Muscle layer of duodenum (tissue), 2 donors: ENCODE results near the gene CXCR4.
"Not testable (repeated sequence)": the region's sequence is repeated elsewhere in the genome, so short reads cannot be mapped to it uniquely, and the experiment has no call there.

ENCODE experiments used
- H3K27ac ChIP-seq: one replicate; pipeline ENCODE4 v1.7.0; 2013; ENCODE audit warnings: mild to moderate bottlenecking, low read length
- H3K27me3 ChIP-seq: one replicate; pipeline ENCODE4 v1.7.0; 2013; ENCODE audit warnings: low read depth, mild to moderate bottlenecking, control low read depth, low read length
- H3K36me3 ChIP-seq, 2 donors: one replicate each; pipeline ENCODE4 v1.7.0; 2013; ENCODE audit warnings: low read length in 2 of 2, control low read depth in 1 of 2, mild to moderate bottlenecking in 1 of 2; ENCODE audit not compliant: insufficient read depth in 2 of 2, control insufficient read depth in 1 of 2
- H3K4me1 ChIP-seq, 2 donors: one replicate each; pipeline ENCODE4 v1.7.0; 2013; ENCODE audit warnings: low read length in 2 of 2, mild to moderate bottlenecking in 2 of 2, control low read depth in 1 of 2, moderate library complexity in 1 of 2; ENCODE audit not compliant: insufficient read depth in 2 of 2, control insufficient read depth in 1 of 2
- H3K4me3 ChIP-seq, 2 donors: one replicate each; pipeline ENCODE4 v1.7.0; 2013; ENCODE audit warnings: low read length in 2 of 2, low read depth in 1 of 2, mild to moderate bottlenecking in 1 of 2
- H3K9me3 ChIP-seq, 2 donors: one replicate each; pipeline ENCODE4 v1.7.0; 2013; ENCODE audit warnings: low read length in 2 of 2, control low read depth in 1 of 2, mild to moderate bottlenecking in 1 of 2; ENCODE audit not compliant: control insufficient read depth in 1 of 2
- donor health status: healthy.

Gene CXCR4

GRCh38 chr2:136111711-136112110 is 6.2 kb downstream of the CXCR4 start:
- H3K36me3 ChIP-seq: no peaks in the 10 kb centered on the region
- no peak overlapping the region for H3K4me3 ChIP-seq
- no peak overlapping the region for H3K27ac ChIP-seq
- H3K9me3 ChIP-seq: no peaks in the 10 kb centered on the region
- H3K27me3 ChIP-seq: peaks cover 9% of the 10 kb centered on the region
- peaks cover 0 to 9% of the 10 kb centered on the region in 2 donors for H3K4me1 ChIP-seq

- Histone ChIP-seq H3K27me3 (peaks cover 4% of the 10 kb centered on the region), H3K27ac (no peak overlapping the region)
These were observed 7.4 kb downstream of the CXCR4 start for GRCh38 chr2:136110526-136110925.

GRCh38 chr2:136108463-136108862 is 9.5 kb downstream of the CXCR4 start:
- no peak overlapping the region for H3K27ac ChIP-seq
- no peaks in the 10 kb centered on the region for H3K4me1 ChIP-seq
- H3K36me3 ChIP-seq: no peaks in the 10 kb centered on the region
- no peak overlapping the region for H3K4me3 ChIP-seq
- H3K27me3 ChIP-seq: no peaks in the 10 kb centered on the region
- no peaks in the 10 kb centered on the region for H3K9me3 ChIP-seq

More at GRCh38 chr2:136110526-136110925, 7.4 kb downstream of the CXCR4 start:
- Histone ChIP-seq H3K36me3 (no peaks in the 10 kb centered on the region), H3K9me3 (no peaks in the 10 kb centered on the region), H3K4me1 (no peaks in the 10 kb centered on the region), H3K4me3 (no peak overlapping the region)

GRCh38 chr2:136107051-136108033 is 10.6 kb downstream of the CXCR4 start:
- Histone ChIP-seq H3K4me1 (no peaks in the 10 kb centered on the region), H3K9me3 (no peaks in the 10 kb centered on the region), H3K4me3 (no peak overlapping the region), H3K27me3 (no peaks in the 10 kb centered on the region), H3K27ac (no peak overlapping the region), H3K36me3 (no peaks in the 10 kb centered on the region)

- Histone ChIP-seq H3K36me3 (no peaks in the 10 kb centered on the region), H3K27ac (no peak overlapping the region), H3K27me3 (no peaks in the 10 kb centered on the region), H3K4me3 (no peak overlapping the region), H3K4me1 (no peaks in the 10 kb centered on the region), H3K9me3 (no peaks in the 10 kb centered on the region)
These were observed 11.4 kb downstream of the CXCR4 start for GRCh38 chr2:136106505-136106904.

- Histone ChIP-seq H3K27me3 (no peaks in the 10 kb centered on the region), H3K4me1 (no peaks in the 10 kb centered on the region), H3K27ac (no peak overlapping the region), H3K9me3 (no peaks in the 10 kb centered on the region), H3K4me3 (no peak overlapping the region), H3K36me3 (no peaks in the 10 kb centered on the region)
These were observed 13.0 kb downstream of the CXCR4 start for GRCh38 chr2:136104977-136105376.

- H3K27ac ChIP-seq: no peak overlapping the region
- H3K36me3 ChIP-seq: no peaks in the 10 kb centered on the region
- H3K9me3 ChIP-seq: no peaks in the 10 kb centered on the region
- no peak overlapping the region for H3K4me3 ChIP-seq
- H3K27me3 ChIP-seq: no peaks in the 10 kb centered on the region
- no peaks in the 10 kb centered on the region for H3K4me1 ChIP-seq
These were observed 16.9 kb downstream of the CXCR4 start for GRCh38 chr2:136101042-136101441.

- Histone ChIP-seq H3K27ac (no peak overlapping the region), H3K36me3 (no peaks in the 10 kb centered on the region), H3K4me1 (no peaks in the 10 kb centered on the region), H3K4me3 (no peak overlapping the region), H3K9me3 (no peaks in the 10 kb centered on the region), H3K27me3 (no peaks in the 10 kb centered on the region)
These were observed 19.5 kb downstream of the CXCR4 start for GRCh38 chr2:136098441-136098840.

- Histone ChIP-seq H3K27ac (no peak overlapping the region), H3K36me3 (no peaks in the 10 kb centered on the region), H3K4me3 (no peak overlapping the region), H3K4me1 (no peaks in the 10 kb centered on the region), H3K27me3 (no peaks in the 10 kb centered on the region), H3K9me3 (no peaks in the 10 kb centered on the region)
These were observed 24.4 kb downstream of the CXCR4 start for GRCh38 chr2:136093583-136093982.

- no peak overlapping the region for H3K4me3 ChIP-seq
- no peaks in the 10 kb centered on the region for H3K9me3 ChIP-seq
These were observed 26.1 kb downstream of the CXCR4 start for GRCh38 chr2:136091899-136092298.

GRCh38 chr2:136087901-136088460 is 30.0 kb downstream of the CXCR4 start:
- H3K36me3 ChIP-seq, H3K4me3 ChIP-seq, H3K27me3 ChIP-seq, H3K4me1 ChIP-seq, H3K27ac ChIP-seq, H3K9me3 ChIP-seq: not testable (repeated sequence)

More at GRCh38 chr2:136091899-136092298, 26.1 kb downstream of the CXCR4 start:
- Histone ChIP-seq H3K4me1 (no peaks in the 10 kb centered on the region), H3K27me3 (no peaks in the 10 kb centered on the region), H3K27ac (no peak overlapping the region), H3K36me3 (no peaks in the 10 kb centered on the region)
